IPS DF 4.7 (cell line): ENCODE results near the gene IL1R2.
"Not testable (repeated sequence)": the region's sequence is repeated elsewhere in the genome, so short reads cannot be mapped to it uniquely, and the experiment has no call there.

Source experiments
- DNase-seq: peaks from one replicate; pipeline ENCODE4 v3.0.0-alpha.2; 2013; ENCODE audit warnings: low spot score; ENCODE audit errors: extremely low read depth

IL1R2 gene

GRCh38 chr2:102060792-102061191 lies 69.0 kb downstream of the IL1R2 start:
- DNase-seq, result no peak

GRCh38 chr2:102061286-102061699 lies 69.5 kb downstream of the IL1R2 start:
- no peak for DNase-seq

- DNase-seq, result no peak
Observed at GRCh38 chr2:102061962-102062795, 70.4 kb downstream of the IL1R2 start.

- DNase-seq, result no peak
Observed at GRCh38 chr2:102062802-102063201, 71.0 kb downstream of the IL1R2 start.

GRCh38 chr2:102063487-102063911 lies 71.7 kb downstream of the IL1R2 start:
- no peak for DNase-seq

GRCh38 chr2:102063941-102064678 lies 72.3 kb downstream of the IL1R2 start:
- no peak for DNase-seq

GRCh38 chr2:102064679-102065674 lies 73.2 kb downstream of the IL1R2 start:
- no peak for DNase-seq

GRCh38 chr2:102065675-102066252 lies 74.0 kb downstream of the IL1R2 start:
- no peak for DNase-seq

GRCh38 chr2:102066554-102066953 lies 74.8 kb downstream of the IL1R2 start:
- DNase-seq, result no peak

- not testable (repeated sequence) for DNase-seq
Observed at GRCh38 chr2:102068126-102068525, 76.4 kb downstream of the IL1R2 start.

GRCh38 chr2:102069311-102069974 lies 77.7 kb downstream of the IL1R2 start:
- DNase-seq, result no peak

GRCh38 chr2:102070058-102070642 lies 78.4 kb downstream of the IL1R2 start:
- DNase-seq, result no peak

- DNase-seq, result no peak
Observed at GRCh38 chr2:102072741-102073140, 81.0 kb downstream of the IL1R2 start.

- no peak for DNase-seq
Observed at GRCh38 chr2:102073168-102073724, 81.5 kb downstream of the IL1R2 start.

- no peak for DNase-seq
Observed at GRCh38 chr2:102074152-102074783, 82.5 kb downstream of the IL1R2 start.

GRCh38 chr2:102075479-102075878 lies 83.7 kb downstream of the IL1R2 start:
- DNase-seq, result no peak

GRCh38 chr2:102076512-102076911 lies 84.8 kb downstream of the IL1R2 start:
- no peak for DNase-seq
